LNCAP (cell line): ENCODE measurements around the gene ZBTB16.

Experiments
- TF ChIP-seq, protein P1 (sequence below): fragments of 450-650 bp; IDR thresholded peaks from 2 replicates; pipeline ENCODE4 v1.5.1; 2017; ENCODE audit warnings: mild to moderate bottlenecking

Gene ZBTB16

DNA sequence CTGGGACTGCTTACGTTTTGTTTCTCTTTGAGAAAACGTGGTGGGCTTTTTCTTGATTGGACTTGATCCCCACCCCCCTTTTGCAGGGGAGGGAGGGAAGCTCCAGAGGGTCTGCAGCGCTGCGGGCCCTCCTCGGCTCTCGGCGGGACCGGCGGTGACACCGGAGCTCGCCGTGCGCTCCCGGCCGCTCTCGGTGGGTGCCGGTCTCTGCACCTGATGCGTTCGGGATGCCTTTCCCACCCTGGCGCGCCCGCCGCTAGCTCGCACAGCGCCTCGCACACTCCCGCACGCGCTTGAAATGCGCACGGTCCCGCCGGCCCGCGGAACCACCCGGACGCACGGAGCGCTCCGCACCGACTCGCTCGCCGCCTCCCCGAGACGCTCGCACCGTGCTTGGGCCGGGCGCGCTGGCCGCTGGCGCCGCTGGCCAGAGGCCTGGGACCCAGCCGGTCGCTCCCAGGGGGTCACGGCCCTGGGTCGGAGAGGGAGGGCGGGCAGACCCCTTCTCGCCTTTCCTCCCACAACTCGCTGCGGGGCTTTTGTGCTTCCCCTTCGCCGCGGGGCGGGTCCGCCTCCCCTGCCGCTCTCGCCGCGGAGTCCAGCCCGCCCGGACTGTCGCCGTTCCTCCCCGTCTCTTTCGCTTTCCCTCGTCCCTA lies 1.0 kb downstream of the ZBTB16 start:
- TF ChIP-seq, protein P1, sequence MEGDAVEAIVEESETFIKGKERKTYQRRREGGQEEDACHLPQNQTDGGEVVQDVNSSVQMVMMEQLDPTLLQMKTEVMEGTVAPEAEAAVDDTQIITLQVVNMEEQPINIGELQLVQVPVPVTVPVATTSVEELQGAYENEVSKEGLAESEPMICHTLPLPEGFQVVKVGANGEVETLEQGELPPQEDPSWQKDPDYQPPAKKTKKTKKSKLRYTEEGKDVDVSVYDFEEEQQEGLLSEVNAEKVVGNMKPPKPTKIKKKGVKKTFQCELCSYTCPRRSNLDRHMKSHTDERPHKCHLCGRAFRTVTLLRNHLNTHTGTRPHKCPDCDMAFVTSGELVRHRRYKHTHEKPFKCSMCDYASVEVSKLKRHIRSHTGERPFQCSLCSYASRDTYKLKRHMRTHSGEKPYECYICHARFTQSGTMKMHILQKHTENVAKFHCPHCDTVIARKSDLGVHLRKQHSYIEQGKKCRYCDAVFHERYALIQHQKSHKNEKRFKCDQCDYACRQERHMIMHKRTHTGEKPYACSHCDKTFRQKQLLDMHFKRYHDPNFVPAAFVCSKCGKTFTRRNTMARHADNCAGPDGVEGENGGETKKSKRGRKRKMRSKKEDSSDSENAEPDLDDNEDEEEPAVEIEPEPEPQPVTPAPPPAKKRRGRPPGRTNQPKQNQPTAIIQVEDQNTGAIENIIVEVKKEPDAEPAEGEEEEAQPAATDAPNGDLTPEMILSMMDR = no peak

DNA sequence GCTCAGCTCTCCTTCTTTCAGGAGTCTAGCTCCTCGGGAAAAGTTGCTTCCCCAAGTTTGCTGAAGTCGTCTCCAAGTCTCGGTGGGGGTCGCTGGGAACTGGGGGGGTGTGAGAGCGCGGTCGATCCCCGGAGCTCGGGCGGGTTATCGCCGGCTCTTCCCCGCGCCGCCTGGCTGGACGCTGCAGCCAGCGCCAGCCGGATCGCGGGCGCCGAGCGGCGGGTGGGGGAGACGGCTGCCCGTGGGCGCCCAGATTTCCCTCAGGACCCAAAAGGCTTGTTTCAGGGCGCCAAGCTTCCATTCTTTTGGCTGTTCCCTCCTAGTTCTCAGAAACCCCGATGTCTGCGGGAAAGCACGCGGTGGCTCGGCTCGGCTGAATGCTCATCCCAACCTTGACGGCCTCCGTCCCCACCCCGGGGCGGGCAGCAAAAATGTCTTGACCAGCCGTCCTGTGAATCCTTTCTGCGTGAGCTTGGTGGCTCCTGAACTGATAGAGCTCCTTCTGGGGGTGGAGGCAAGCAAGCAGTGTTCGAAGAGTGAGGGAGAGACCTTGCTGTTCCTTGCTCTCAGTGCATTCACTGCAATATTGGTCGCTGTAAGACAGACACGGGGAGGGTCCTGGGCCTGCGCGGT lies 1.7 kb downstream of the ZBTB16 start:
- TF ChIP-seq, protein P1 = no peak

DNA sequence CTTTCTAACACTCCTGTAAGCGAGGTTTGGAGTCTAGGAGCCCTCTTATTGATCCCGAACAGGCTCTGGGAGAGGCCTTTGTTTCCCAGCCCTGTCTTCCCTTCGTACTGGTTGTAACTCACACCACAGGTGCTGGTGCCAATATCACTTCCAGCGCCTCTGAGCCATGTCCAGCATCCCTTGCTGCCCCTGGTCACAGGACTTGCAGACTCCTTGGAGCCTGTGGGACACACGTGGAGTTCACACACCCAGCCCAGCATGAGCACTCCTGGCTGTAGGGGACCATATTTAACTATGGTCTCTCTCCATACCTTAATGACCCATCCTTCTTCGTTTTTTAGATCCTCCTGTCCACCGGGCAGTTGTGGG lies 2.2 kb downstream of the ZBTB16 start:
- TF ChIP-seq, protein P1 = no peak

DNA sequence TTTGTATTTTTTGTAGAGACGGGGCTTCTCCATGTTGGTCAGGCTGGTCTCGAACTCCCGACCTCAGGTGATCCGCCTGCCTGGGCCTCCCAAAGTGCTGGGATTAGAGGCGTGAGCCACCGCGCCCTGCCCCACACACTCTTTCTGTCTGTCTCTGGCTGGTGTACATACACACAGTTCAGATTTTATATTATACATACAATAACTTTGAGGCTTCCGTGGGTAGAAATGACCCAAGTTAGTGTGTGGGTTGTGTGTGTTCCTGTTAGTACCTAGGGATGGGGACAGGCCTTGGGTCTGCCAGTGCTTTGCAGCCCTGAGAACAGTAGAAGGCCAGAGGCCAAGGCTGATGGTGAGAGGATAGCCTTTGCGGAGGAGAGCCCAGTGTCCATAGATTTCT lies 2.8 kb downstream of the ZBTB16 start:
- TF ChIP-seq, protein P1 = no peak

DNA sequence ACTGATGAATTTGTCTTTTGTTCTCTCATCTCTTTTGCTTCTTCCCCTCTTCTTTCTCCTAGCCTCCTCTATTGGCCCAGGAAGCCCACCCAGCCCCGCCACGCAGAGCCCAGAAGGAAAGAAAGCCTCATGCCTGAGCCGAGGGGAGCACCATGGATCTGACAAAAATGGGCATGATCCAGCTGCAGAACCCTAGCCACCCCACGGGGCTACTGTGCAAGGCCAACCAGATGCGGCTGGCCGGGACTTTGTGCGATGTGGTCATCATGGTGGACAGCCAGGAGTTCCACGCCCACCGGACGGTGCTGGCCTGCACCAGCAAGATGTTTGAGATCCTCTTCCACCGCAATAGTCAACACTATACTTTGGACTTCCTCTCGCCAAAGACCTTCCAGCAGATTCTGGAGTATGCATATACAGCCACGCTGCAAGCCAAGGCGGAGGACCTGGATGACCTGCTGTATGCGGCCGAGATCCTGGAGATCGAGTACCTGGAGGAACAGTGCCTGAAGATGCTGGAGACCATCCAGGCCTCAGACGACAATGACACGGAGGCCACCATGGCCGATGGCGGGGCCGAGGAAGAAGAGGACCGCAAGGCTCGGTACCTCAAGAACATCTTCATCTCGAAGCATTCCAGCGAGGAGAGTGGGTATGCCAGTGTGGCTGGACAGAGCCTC lies 3.8 kb downstream of the ZBTB16 start:
- TF ChIP-seq, protein P1 = no peak

DNA sequence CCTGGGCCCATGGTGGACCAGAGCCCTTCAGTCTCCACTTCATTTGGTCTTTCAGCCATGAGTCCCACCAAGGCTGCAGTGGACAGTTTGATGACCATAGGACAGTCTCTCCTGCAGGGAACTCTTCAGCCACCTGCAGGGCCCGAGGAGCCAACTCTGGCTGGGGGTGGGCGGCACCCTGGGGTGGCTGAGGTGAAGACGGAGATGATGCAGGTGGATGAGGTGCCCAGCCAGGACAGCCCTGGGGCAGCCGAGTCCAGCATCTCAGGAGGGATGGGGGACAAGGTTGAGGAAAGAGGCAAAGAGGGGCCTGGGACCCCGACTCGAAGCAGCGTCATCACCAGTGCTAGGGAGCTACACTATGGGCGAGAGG lies 4.3 kb downstream of the ZBTB16 start:
- TF ChIP-seq, protein P1 = no peak

DNA sequence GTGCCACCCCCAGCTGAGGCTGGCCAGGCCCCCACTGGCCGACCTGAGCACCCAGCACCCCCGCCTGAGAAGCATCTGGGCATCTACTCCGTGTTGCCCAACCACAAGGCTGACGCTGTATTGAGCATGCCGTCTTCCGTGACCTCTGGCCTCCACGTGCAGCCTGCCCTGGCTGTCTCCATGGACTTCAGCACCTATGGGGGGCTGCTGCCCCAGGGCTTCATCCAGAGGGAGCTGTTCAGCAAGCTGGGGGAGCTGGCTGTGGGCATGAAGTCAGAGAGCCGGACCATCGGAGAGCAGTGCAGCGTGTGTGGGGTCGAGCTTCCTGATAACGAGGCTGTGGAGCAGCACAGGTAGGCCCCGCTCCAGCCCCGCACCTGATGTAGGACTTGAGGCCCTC lies 4.7 kb downstream of the ZBTB16 start:
- TF ChIP-seq, protein P1 = no peak
